Activated CD4-positive, alpha-beta T cell treated with anti-CD3 and anti-CD28 coated beads, Interleukin-2, amount 50 U/mL, for 24 hours (primary cell): Measurements from ENCODE around the gene AGTRAP.

ENCODE experiments used
- DNase-seq, 2 donors: peaks; one replicate each; pipeline ENCODE4 v3.0.0-alpha.2; 2020; ENCODE audit warnings: low read depth in 1 of 2, low spot score in 1 of 2

The AGTRAP gene, protein sequence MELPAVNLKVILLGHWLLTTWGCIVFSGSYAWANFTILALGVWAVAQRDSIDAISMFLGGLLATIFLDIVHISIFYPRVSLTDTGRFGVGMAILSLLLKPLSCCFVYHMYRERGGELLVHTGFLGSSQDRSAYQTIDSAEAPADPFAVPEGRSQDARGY

DNA sequence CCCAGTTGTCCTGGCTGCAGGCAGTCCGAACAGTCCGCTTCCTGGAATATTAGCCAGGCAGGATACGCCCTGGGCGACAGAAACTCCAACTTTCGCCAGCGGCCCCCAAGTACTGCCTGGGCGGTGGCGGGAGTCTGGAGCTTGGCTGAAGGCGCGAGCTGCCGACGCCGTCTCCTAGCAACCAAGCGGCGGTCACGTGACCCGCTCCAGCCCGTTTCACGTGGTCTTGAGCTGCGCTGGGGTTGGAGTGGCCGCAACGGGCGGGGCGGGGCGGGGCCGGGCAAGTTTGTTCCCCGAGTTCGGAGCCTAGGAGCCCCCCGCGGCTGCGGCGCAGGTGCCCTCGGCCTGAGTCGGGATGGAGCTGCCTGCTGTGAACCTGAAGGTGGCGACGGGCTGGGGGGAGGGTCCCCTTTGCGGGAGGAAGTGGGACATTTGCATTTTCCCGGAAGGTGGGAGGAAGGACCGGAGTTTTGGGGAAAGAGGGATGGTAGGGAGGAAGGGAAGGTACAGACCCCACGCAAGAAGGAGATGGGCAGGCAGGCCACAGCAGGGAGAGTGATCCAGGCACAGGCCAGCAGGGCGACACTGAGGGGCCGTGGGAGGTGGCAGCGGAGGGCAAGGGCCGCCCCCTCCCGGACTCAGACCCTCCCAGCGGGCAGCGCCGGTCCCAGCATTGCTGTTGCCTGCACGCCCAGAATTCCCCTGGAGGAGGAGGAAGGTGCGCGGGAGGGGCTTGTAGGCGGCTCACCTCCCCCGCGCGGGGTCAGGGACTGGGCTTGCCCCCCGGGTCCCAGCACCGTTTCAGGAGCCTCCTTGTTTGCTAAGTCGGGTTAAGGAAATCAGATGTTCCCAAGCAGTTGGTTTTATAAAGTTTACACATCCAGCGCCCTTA is at the start of gene AGTRAP:
TSS of gene AGTRAP (plus strand) at position 283 of the 892 bp plus-strand sequence. CDS start at position 356, 73 bp downstream.
- DNase-seq = peak; percentile 70 to 84

DNA sequence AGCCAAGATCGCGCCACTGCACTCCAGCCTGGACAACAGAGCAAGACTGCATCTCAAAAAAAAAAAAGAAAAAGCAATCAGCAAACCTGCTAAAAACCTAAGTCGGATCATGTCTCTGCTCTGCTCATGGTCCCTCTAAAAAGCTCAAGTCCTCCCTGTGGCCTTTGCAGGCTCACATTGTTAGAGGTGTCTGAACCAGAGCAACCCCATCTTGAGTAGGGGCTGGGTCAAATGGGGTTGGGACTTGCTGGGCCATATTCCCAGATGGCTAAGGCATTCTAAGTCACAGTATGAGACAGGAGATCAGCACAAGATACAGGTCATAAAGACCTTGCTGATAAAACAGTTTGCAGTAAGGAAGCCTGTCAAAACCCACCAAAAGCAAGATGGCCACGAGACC is 47.4 kb upstream of the AGTRAP start:
- DNase-seq = no peak

DNA sequence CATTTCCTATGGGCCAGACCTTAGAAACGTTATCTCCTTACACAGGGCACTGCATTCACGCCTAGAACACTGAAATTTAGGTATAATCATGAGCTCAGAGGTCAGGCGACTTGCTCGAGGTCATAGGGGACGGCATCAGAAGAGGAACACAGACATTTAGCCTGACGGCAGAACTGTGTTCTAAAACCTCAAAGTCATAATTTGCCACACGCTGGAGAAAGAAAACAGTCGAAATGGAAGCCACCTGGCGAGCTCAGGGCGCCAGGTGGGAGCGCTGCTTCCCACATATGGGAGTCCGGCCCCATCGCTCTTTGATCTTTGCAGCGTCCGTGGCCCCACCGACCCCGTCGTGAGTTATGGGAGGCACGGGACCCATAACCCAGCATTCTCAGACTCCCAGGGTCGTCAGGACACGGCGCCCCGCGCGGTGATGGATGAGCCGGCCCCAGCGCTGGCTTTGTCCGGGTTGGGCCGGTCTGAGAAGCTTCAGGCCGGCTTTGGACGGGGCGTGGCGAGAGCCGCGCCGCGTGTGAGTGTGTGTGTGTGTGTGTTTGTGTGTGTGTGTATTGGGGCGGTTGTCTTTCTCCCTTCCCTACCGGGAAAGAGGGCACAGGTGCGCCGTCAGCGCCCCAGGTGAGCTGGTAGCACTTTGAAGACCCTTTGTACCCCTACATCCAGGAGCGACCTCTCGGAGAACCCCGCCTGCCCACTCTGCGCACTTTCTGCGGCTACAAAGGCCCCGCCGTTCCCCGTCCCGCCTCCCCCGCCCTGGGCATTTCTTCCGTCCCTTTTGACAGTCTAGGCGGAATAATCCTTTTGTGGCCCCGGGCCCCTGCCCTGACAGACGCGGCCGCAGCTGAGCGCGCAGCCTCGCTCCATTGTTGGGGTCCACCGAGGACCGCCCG is 45.3 kb upstream of the AGTRAP start:
- DNase-seq = no peak

DNA sequence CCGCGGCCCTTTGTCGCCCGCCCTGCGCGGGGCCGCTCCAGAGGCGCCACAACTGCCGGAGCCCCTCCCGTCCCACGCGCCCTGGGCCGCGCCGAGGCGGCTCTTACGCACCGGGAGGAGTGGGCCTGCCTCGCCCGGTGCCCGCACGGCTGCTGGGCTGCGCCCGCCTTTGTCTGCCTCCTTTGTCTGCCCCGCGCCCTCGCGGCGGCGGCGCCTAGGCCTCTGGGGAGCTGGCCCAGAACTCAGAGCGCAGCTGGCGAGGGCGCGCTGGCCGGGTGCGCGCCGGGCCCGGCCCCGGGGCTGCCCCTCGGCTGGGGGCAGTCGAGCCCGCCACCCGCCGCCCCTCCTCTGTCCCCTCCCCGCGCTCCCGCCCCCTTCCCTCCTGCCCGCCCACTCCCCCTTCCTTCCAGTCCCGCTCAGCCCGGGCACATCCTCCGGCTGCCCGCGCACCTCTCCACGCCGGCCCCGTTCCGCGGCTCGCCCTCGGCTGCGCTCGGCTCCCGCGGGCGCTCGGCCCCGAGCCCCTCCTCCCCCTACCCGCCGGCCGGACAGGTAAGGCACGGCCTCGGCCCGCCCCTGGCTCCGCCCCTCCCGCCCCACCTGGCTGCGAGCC is 44.5 kb upstream of the AGTRAP start, which contains the start of gene DRAXIN:
TSS of gene DRAXIN (plus strand) at position 409 of the 613 bp plus-strand sequence. CDS start 14,549 bp downstream, outside the sequence.
- DNase-seq = no peak

DNA sequence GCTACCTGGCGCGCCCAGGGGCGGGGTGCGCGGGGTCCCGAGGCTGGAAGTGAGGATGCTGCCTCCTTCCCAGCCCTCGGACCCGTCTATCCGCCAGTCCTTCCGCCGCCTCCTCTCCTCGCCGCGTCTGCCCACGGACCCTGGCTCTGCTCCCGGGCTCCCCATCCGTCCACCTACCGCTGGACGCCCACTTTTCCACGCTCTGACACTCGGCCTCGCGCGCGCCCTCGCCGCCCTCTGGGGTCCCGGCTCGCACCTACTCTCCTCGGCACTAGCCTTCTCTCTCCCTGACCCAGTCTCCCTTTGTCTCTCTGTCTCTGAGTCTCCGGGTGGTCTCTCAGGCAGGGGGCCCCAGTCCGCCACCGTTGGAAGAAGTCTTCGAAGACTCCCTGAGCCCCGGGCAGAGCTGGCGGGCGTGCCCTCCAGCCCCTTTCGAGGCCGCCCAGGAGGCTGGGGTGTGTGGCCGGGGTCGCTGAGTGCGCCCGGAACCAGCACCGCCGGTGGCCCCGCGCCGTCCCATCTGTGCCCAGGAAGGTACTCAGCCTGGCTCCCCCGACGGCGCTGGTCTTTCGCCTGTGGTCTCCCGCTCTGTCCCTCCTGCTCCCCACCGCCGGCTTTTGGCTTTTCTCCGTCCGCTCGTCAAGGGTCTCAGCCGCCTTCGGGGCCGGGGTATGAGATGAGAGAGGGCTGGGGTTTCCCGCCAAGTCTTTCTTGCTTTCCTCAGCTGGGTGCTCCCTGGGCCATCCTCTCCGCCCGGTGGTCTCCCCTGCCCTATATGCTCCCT is 43.8 kb upstream of the AGTRAP start:
- no peak for DNase-seq

DNA sequence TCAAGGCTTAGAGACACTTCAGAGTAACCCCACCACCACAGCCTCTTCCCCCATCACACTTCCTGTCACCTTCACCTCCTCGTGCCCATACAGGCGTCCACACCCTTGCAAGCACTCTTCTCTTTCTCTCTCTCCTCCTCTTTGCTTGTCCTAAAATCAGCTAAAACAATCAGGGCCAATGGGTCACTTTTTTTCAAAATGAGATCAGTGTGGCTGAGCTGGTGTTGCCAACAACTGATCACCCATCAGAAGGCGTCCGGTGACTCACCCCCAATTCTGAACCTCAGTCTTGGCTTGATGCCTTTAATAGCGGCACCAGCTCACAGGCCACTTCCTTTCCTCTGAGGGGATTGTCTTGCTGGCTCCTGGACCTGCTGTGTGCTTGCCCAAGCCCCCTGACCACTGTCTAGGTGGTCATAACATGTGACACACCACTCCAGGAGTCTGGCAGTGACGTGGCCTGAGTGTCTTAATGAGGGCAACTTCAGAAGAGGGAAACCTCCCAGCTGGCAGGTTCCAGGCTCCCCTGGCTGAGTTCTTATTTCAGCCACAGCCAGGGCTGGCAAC is 42.8 kb upstream of the AGTRAP start:
- peak in 1 of 2 donors; percentile 20 for DNase-seq

DNA sequence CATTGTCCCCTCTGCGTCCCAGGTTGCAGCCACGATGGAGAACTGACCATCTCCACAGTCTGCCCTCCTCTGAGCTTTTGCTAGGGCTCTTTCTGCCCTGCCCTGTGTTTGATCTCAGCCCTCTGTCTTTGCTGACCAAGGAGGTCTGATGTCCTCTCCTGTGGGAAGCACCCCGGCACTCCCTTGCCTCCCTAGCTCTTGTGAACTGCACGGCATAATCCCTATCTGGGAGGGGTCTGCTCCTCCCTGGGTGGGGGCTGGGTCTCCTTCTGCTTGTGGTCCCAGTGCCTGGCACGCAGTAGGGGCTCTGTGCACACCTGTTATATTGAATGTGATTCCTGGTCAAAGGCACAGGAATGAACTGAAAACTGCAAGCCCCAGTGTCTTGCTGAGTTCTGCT is 42.0 kb upstream of the AGTRAP start:
- no peak for DNase-seq

DNA sequence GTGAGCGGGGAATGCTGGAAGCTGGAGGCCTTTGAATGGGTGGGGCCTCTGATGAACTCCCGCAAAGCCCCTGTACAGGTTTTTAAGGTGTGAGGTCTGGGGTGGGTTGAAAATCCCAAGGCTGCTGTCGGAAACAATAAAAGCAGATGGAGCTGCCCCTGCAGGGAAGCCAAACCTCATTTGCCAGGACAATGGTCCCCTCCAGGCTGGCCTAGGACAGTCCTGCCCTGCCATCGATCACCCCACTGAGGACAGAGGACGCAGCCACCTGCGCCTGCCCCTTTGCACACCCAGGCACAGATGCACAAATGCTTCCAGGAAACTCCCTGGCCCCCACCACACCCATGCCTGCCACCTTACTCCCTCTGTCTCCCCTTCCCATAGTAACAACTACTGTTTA is 40.1 kb upstream of the AGTRAP start:
- no peak for DNase-seq

DNA sequence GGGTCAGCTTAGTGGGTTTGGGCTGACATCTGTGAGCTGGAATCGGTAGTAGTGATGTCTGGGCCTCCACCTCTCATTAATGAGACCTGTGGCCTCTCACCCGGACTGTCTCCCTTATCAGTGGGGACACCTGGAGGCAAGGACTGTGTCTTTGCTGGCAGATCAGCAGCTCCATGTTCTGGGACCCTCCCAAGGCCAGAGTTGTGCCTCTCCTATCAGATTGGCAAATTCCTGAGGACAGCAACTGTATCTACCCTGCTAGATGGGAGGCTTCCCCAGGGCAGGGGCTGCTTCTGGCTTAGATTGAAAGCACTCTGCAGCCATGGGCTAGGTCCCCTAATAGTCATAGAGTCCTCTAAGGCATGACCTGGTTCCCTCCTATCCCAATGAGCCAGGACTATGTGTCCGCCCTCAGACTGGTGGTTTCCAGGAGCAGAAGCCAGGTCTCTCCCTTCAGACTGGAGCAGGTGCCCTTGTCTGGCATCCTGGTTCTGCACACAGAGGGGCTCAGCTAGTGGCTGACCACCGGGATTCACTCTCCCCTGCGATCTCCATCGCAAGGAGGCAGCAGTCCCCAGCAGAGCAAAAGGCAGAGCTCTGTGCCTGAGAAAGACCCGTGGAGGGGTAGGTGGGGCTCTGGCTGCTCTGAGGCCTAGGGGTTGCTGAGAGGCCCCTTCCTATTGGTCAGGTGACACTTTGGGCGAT is 38.6 kb upstream of the AGTRAP start:
- DNase-seq = no peak

DNA sequence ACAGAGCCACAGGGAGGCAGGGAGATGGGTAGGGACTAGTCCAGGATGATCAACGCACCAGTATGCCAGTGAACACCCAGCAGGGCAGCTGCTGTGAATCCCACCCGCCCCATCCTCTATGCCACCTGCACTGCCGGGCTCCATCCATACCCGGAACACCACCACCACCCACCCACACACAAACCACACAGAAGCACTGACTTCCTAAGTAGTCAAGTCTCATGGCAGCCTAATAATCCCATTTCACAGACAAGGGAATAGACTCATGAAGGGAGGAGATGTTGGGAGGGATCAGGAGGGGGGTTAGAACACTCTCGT is 38.1 kb upstream of the AGTRAP start:
- no peak for DNase-seq

DNA sequence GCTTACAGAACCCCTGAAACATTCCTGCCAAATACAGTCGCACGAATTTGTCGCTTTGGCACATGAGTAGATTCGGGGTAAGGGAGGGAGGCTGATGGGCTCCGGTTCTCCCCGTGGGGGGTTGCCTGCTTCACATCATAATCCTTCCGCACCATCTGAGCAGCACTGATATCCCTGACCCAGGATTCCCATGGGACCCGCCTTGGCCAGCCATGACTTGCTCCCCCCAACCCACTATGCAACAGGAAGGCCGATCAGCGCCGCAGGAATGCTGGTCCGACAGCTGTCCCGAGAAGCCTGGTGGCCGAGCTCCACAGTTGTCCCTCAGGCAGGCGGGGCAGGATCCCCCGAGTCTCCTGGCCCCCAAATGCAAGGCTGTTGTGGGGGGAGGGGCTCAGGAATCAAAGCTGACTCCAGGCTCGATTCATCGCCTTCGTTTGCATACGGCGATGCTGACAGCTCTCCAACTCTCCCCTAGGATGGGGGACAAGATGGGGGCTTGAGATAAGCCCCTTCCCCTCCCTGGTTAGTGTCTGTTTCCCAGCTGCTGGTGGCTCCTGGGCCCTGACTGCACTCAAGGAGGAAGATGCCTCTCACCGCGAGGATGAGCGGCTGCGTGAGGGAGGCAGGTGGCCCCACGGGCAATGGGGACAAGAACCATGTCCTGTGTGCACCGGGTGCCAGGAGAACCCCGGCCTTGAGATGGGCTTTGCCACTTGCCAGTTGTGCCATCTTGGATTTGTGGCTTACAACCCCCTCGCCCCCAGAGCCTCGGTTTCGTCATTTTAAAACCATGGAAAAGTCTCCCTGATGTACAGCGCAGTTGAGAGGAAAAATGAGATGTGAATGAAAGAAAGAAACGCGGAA is 35.1 kb upstream of the AGTRAP start:
- DNase-seq = no peak

DNA sequence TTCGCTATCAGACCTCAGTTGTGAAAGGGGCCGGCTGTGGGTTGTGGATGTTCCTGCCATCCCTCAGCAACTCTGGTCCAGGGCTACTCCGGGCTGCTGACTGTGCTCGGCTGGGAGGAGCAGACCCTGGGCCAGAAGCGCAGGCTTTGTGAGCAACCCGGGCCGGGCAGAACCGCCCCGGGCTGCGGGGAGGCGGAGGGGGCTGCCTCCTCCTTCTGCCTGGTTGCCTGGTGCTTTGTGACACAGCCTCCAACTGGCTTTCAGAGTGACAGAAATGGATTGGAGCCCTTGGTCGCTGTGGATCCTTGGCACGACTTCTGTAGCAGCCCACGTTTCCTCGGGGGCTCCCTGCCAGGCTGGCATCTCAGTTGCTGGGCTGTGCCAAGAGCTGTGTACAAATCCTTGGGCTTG is 34.4 kb upstream of the AGTRAP start:
- no peak for DNase-seq

DNA sequence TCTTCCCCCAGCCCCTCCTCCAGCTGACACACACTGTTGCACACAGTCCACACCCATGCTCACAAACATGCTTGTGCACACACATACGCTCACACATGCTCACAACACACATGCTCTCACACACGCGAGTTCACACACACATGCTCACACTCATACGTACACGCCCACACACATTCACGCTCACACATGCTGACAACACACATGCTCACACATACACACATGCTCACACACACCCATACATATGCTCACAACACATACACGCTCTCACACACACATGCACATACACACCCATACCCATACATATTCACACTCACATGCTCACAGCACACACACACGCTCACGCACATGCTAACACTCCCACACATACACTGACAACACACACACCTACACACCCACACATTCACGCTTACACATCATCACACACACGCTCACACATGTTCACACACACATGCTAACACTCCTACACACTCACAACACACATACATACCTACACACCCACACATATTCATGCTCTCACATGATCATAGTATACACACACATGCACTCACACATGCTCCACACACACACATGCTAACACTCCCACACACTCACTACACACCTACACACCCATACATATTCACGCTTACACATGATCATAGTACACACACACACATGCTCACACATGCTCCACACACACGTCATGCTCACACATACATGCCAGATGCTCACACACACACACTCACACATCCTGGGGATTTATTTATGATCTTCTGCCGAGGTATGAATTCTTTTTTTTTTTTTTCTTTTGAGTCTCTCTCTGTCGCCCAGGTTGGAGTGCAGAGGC is 33.7 kb upstream of the AGTRAP start:
- DNase-seq = no peak

DNA sequence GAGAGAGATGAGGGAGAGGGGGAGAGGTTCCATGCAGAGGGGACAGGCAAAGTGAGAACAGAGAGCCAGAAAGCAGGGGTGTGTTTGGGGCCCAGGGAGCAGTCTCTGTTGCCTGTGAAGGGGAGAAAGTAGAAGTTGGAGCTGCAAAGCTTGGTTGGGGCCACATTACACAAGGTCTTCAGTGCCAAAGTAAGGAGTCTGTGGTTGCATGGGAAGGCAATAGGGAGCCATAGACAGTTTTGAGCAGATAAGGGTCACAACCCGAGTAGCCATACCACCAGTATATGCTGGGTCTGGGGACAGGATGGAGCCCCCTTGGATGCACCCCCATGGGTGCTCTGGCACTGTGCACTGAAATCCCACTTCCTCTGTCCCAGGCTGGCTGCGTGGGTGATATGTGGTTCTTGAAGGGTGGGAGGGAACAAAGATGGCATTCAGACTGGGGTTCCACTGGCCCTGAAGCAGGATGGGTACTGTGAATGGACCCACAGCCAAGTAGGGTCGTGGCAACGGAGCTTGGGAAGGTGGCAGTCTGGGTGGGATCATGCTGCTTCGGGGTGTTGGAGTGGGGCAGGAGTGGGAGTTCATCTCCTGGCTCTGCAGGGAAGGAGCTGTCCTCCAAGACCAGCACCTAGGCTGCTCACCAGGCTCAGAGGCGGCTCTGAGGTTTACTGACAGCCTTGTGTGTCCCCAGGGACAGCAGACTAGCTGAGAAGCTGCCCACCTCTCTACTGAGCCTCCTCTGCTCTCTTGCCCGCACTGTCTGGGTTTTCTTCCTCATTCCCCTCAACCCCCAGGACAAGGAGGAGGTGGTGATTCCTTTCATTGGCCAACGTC is 32.4 kb upstream of the AGTRAP start:
- no peak for DNase-seq

DNA sequence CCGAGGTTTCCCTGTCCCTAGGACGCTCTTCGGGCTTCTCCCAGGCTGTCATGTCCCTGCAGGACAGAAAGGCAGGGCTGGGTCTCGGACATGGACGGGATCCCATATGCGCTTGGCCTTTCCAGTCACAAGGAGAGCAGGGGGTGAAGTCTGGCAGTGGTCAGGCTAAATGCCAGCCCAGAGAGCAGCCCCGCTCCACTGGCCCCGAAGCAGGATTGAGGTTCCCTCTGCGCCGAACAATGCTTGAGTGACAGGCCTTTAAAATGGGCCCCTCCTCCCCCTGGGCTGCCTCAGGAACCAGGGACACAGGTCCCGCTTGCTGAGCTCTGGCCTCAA is 31.8 kb upstream of the AGTRAP start:
- no peak for DNase-seq

DNA sequence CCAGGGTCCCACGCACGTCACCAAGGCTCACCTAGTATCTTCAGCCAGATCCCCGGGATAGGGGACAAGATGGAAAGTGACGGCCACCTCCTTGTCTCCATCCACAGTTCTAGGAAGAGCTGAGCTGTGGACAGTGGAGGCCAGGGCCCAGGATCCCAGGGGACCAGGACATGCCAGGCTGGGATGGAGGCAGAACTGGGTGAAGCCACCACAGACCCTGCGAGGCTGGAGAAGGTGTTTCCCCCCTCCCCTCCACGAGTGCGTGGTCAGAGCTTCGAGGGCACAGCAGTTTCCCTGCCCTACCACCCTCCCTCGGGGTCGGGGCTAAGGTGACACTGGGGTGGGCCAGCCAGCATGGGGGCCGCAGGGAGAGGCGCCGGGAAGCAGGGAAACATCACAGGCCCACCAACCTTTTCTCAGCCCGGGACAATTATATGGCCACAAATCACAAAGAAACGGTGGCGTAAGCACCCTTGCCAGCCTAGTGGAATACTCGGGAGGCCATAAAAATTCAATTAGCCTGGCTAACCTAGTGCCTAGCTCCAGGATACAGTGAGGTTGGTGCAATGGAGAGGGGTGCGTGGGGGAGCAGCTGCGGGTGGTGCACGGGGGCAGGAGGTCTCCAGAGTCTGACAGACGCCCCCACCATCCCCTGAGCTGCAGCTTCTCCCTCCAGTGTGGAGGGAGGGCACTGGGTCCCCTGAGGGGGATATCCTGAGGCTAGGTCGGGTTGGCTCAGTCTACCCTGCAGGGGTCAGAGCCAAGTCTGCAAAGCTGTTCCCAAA is 31.1 kb upstream of the AGTRAP start:
- no peak for DNase-seq
